Kidney (tissue), 14 donors: Measurements from ENCODE around the gene TSEN2. TPM values are rescaled to one million over a fixed set of nuclear protein-coding genes. Genes with fewer than 3 reads are reported as not detected.

ENCODE experiments used
- DNase-seq, 5 donors: peaks; one replicate each; pipeline ENCODE4 v3.0.0-alpha.2; 2013 to 2020
- FAIRE-seq: peaks from 2 replicates; lab custom pipeline; 2012; peaks lifted over from hg19 to GRCh38; lab: Jason Lieb, UNC
- H3K27ac ChIP-seq, 2 donors: one replicate each; pipeline ENCODE4 v1.7.0; 2013; ENCODE audit warnings: low read depth in 2 of 2, low read length in 2 of 2, inconsistent platforms in 1 of 2
- H3K27me3 ChIP-seq: one replicate; pipeline ENCODE4 v1.7.1; 2013; ENCODE audit warnings: low read length, inconsistent platforms; ENCODE audit not compliant: control insufficient read depth, insufficient read depth
- H3K36me3 ChIP-seq, 3 donors: one replicate each; pipeline versions ENCODE4 v1.7.0 to v1.7.1; 2013; ENCODE audit warnings: low read length in 3 of 3, control low read depth in 1 of 3, inconsistent platforms in 1 of 3; ENCODE audit not compliant: insufficient read depth in 3 of 3, control insufficient read depth in 2 of 3
- H3K4me1 ChIP-seq, 3 donors: one replicate each; pipeline versions ENCODE4 v1.7.0 to v1.7.1; 2013; ENCODE audit warnings: low read length in 3 of 3, inconsistent platforms in 1 of 3, low read depth in 1 of 3; ENCODE audit not compliant: control insufficient read depth in 2 of 3, insufficient read depth in 2 of 3
- H3K4me3 ChIP-seq, 3 donors: one replicate each; pipeline versions ENCODE4 v1.7.0 to v1.8.1; 2013; ENCODE audit warnings: low read length in 3 of 3, control low read depth in 1 of 3, inconsistent platforms in 1 of 3
- H3K9ac ChIP-seq, 3 donors: one replicate each; pipeline versions ENCODE4 v1.7.0 to v1.7.1; 2013; ENCODE audit warnings: low read length in 3 of 3, control low read depth in 1 of 3, inconsistent platforms in 1 of 3
- H3K9me3 ChIP-seq, 3 donors: one replicate each; pipeline versions ENCODE4 v1.7.0 to v1.7.1; 2013; ENCODE audit warnings: low read length in 3 of 3, control low read depth in 1 of 3, inconsistent platforms in 1 of 3; ENCODE audit not compliant: control insufficient read depth in 2 of 3, insufficient read depth in 1 of 3
- intact Hi-C: fragments of 100-400 bp; cut with DNase I; formaldehyde crosslinking; loops from one replicate; pipeline ENCODE4 v1.11.1; 2022
- polyA plus RNA-seq: library from polyadenylated mRNA; stranded (reverse); fragments of 350-450 nt; fragmentation: Illumina TruSeq; extraction: RNeasy Lipid Tissue Mini Kit (QIAGEN cat#74804); gene quantifications from one replicate; pipeline ENCODE4 v1.2.3, GENCODE V29; 2014; ENCODE audit warnings: low read depth, low replicate concordance; ENCODE audit not compliant: insufficient read depth
- total RNA-seq: library from RNA; stranded (reverse); fragmentation: NEBNext Ultra II Directional; extraction: Animal tissue kit (Norgen Biotek cat#: 25700); gene quantifications from one replicate; pipeline ENCODE4 v1.2.1, GENCODE V29; 2021
- TF ChIP-seq, protein P1 (sequence below): IDR thresholded peaks from 3 replicates; pipeline ENCODE4 v1.5.1; 2012; ENCODE audit warnings: mild to moderate bottlenecking, moderate library complexity, borderline replicate concordance; ENCODE audit not compliant: insufficient read depth; ENCODE audit errors: extremely low read depth
- donor health status: control.
- donor health status: control.
- donor health status: control.
- donor health status: control.
- donor health status: control.
- donor health status: DM: yes; HTN: yes; CAD: no.
- donor health status: Normal renal cell carcinoma (clear cell type).

The TSEN2 gene
- total and polyA plus RNA-seq, 2 donors from 2014 or later: 10.3 to 20.7 TPM

DNA sequence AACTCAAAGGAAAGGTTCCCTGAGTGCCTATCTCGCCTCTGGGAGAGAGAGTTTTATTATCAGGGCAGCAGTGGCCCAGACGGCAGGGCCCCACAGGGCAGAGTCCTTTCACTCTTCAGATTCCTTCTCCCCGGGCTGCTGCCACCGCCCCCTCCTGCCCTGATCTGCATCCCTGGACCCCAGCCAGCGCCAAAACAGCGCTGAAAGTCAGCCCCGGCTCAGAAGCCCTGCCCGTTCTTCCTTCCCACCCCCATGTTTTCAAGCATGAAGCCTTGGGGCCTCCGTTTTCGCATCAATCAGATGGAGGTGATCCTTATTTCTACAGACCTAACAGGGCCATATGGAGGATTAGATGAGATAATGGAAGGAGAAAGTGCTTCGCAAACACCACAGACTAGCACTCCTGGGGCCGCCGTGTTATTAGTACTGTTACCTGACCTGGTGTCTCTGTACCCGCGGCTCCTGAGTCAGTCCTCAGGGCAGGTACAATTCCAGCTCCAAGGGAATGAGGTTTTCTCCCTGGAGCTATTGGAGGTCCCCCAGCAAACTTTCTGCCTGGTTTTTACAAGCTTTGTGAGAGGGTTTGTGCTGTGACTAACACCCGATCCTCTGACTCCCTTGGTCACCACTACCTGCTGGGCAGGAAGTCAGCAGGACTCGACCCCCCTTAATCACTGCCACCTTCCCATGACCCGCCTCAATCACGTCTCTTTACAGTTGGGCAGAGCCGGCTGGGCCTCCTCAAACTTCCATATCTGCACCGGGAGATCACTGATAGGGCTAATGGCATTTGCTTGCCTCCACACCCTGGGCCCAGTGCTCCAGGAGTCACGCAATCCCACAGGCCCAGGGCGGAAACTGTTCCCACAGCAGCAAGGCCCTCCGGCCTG lies 39.5 kb upstream of the TSEN2 start:
- H3K27ac ChIP-seq: peak overlapping the region; percentile 67 to 69

DNA sequence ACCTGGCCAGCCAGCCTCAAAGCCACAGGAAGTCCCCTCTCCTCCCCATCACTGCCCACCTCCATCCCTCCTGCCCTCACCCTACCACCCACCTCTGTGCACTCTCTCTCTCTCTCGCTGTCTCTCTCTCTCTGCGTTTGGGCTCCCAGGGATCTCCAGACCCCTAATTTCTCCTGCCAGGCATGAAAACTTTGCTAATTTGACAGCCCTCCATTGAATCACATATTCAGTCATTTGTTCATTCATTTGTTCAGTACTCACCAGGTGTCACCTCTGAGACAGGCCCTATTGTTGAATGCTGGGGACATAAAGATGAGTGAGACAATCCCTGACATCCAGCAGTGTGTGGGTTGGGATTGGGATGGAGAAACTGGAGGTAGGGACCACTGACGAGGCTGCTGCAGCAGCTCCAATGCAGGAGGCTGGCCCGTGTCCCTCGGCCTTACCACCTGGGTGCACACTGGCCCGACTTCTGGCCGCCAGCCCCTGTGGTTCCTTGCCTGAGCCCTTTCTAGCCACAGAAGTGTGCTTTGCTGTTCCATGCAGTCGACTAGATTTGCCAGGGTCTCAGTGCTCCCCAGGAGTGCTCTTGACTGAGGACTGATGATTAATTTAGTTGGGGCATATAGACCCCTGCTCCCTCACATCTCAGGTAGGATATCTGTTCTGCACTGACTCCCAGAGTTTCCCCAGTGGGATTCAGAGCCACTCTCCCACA lies 38.6 kb upstream of the TSEN2 start:
- intact Hi-C loops: no loop called here
- Histone ChIP-seq H3K4me1 (peaks cover 0 to 5% (median 2%) of the 10 kb centered on the region in 3 donors), H3K9ac (no peak overlapping the region), H3K9me3 (no peaks in the 10 kb centered on the region), H3K27ac (peak overlapping the region; percentile 38 to 69), H3K4me3 (no peak overlapping the region), H3K36me3 (no peaks in the 10 kb centered on the region), H3K27me3 (no peaks in the 10 kb centered on the region)
- TF ChIP-seq, protein P1, sequence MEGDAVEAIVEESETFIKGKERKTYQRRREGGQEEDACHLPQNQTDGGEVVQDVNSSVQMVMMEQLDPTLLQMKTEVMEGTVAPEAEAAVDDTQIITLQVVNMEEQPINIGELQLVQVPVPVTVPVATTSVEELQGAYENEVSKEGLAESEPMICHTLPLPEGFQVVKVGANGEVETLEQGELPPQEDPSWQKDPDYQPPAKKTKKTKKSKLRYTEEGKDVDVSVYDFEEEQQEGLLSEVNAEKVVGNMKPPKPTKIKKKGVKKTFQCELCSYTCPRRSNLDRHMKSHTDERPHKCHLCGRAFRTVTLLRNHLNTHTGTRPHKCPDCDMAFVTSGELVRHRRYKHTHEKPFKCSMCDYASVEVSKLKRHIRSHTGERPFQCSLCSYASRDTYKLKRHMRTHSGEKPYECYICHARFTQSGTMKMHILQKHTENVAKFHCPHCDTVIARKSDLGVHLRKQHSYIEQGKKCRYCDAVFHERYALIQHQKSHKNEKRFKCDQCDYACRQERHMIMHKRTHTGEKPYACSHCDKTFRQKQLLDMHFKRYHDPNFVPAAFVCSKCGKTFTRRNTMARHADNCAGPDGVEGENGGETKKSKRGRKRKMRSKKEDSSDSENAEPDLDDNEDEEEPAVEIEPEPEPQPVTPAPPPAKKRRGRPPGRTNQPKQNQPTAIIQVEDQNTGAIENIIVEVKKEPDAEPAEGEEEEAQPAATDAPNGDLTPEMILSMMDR: no peak
- DNase-seq: no peak
- no peak for FAIRE-seq

More for the DNA sequence above, 39.5 kb upstream of the TSEN2 start:
- H3K9me3 ChIP-seq: no peaks in the 10 kb centered on the region
- intact Hi-C loops: no loop called here
- peak overlapping the region in 1 of 3 donors; percentile 10 for H3K4me3 ChIP-seq
- H3K27me3 ChIP-seq: no peaks in the 10 kb centered on the region
- no peak for FAIRE-seq
- TF ChIP-seq, protein P1: no peak
- H3K4me1 ChIP-seq: peaks cover 0 to 5% (median 2%) of the 10 kb centered on the region in 3 donors
- no peak overlapping the region for H3K9ac ChIP-seq
- H3K36me3 ChIP-seq: no peaks in the 10 kb centered on the region
- DNase-seq: peak in 4 of 5 donors; percentile 58 to 73 (median 68)

DNA sequence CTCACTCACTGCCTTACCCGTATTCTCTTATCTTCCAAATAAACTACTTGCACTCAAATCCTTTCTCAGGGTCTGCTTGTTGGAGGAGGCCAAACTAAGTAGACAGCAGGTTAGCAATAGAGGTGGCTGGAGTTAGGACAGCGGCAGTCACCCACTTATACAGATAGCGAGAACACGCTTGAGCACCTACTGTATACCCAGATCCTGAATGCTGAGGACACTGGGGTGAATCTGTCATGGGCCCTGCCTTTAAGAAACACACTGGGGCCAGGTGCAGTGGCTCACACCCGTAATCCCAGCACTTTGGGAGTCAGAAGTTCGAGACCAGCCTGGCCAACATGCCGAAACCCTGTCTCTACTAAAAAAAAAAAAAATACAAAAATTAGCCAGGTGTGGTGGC lies 38.0 kb upstream of the TSEN2 start:
- DNase-seq (no peak), FAIRE-seq (no peak)
- Histone ChIP-seq H3K36me3 (no peaks in the 10 kb centered on the region), H3K27me3 (no peaks in the 10 kb centered on the region), H3K9me3 (no peaks in the 10 kb centered on the region), H3K4me3 (no peak overlapping the region), H3K27ac (no peak overlapping the region), H3K4me1 (peaks cover 0 to 5% (median 2%) of the 10 kb centered on the region in 3 donors), H3K9ac (no peak overlapping the region)
- intact Hi-C loops: no loop called here
- TF ChIP-seq, protein P1: no peak
